HepG2 (cell line): Measurements from ENCODE around the gene USP15. TPM values are rescaled to one million over a fixed set of nuclear protein-coding genes. Genes with fewer than 3 reads are reported as not detected.

Experiments used
- ATAC-seq: fragments of 200-7000 bp; cut with Tn5 transposase; 3 replicates; pipeline ENCODE4 v1.9.1; 2020; ENCODE audit warnings: mild to moderate bottlenecking, moderate library complexity
- BruUV-seq: library from RNA; stranded (reverse); fragments of 400-500 nt; replicated peaks from 2 replicates; lab custom pipeline; 2021; lab: Mats Ljungman, UMichigan
- CTCF ChIA-PET: fragments of 300-600 bp; formaldehyde crosslinking; extraction: SDS; loops from one replicate; lab custom pipeline; 2021; ENCODE audit warnings: low total read pairs, inconsistent platforms, low intra/inter-chr PET ratio; lab: Yijun Ruan, JAX
- POLR2A ChIA-PET: fragments of 350-600 bp; sonication (Branson Sonifier 250); formaldehyde crosslinking; loops from one replicate; lab custom pipeline; 2020; ENCODE audit warnings: antibody characterized with exemption, inconsistent platforms; lab: Yijun Ruan, JAX
- DNase-seq: peaks from one replicate; pipeline ENCODE4 v3.0.0-alpha.2; 2015; ENCODE audit warnings: low spot score
- FAIRE-seq: peaks from 3 replicates; lab custom pipeline; 2011; peaks lifted over from hg19 to GRCh38; lab: Jason Lieb, UNC
- H2AFZ ChIP-seq: one replicate; pipeline ENCODE4 v1.6.1; 2011; ENCODE audit warnings: low read length, inconsistent platforms
- H3K27ac ChIP-seq: fragments of 300-600 bp; 3 replicates; pipeline ENCODE4 v1.8.0; 2011; ENCODE audit warnings: mixed run types, mild to moderate bottlenecking, mixed read lengths, low read length, inconsistent platforms; ENCODE audit not compliant: insufficient read depth; ENCODE audit errors: extremely low read length
- H3K27me3 ChIP-seq, 2 experiments: fragments of 200-600 bp in 1 of 2; 2 replicates in 1 of 2; 3 replicates in 1 of 2; pipeline versions ENCODE4 v1.6.0 to v1.8.0; 2011; ENCODE audit warnings: low read length in 2 of 2, mild to moderate bottlenecking in 2 of 2, moderate library complexity in 2 of 2, inconsistent platforms in 1 of 2; ENCODE audit not compliant: insufficient read depth in 2 of 2, control insufficient read depth in 1 of 2
- H3K36me3 ChIP-seq, 2 experiments: fragments of 200-600 bp in 1 of 2; replicated peaks in 1 of 2; 2 replicates in 1 of 2; 3 replicates in 1 of 2; pipeline versions ENCODE4 v1.5.1 to v1.8.0; 2011; ENCODE audit warnings: low read length in 2 of 2, inconsistent platforms in 1 of 2; ENCODE audit not compliant: insufficient read depth in 2 of 2, control insufficient read depth in 1 of 2
- H3K4me1 ChIP-seq: 2 replicates; pipeline ENCODE4 v1.5.1; 2012; ENCODE audit warnings: low read length, inconsistent platforms; ENCODE audit not compliant: insufficient read depth
- H3K4me2 ChIP-seq: 2 replicates; pipeline ENCODE4 v1.6.0; 2011; ENCODE audit warnings: low read depth, low read length, inconsistent platforms
- H3K4me3 ChIP-seq, 3 experiments: fragments of 200-600 bp in 1 of 3; sonication (generic), shearing (Covaris generic) in 1 of 3; replicated peaks in 1 of 3; 2 replicates each; pipeline ENCODE4 v1.5.1; 2011 to 2016; ENCODE audit warnings: low read length in 3 of 3, inconsistent platforms in 2 of 3, low read depth in 2 of 3, mild to moderate bottlenecking in 2 of 3, control low read depth in 1 of 3, mixed read lengths in 1 of 3; ENCODE audit not compliant: insufficient read depth in 1 of 3
- H3K79me2 ChIP-seq: one replicate; pipeline ENCODE4 v1.6.1; 2011; ENCODE audit warnings: low read length, inconsistent platforms; ENCODE audit not compliant: insufficient read depth
- H3K9ac ChIP-seq: 2 replicates; pipeline ENCODE4 v1.6.0; 2011; ENCODE audit warnings: mild to moderate bottlenecking, low read depth, low read length, inconsistent platforms; ENCODE audit not compliant: insufficient read depth
- H3K9me3 ChIP-seq: 2 replicates; pipeline ENCODE4 v1.5.1; 2012; ENCODE audit warnings: mild to moderate bottlenecking, low read length
- H4K20me1 ChIP-seq: 2 replicates; pipeline ENCODE4 v1.6.0; 2011; ENCODE audit warnings: inconsistent platforms, mild to moderate bottlenecking, low read length, moderate library complexity; ENCODE audit not compliant: insufficient read depth
- BRCA1 ChIP-seq: sonication (generic); formaldehyde crosslinking; IDR thresholded peaks from 2 replicates; pipeline ENCODE4 v1.4.0; 2020; ENCODE audit warnings: missing genetic modification reagents
- CENPT ChIP-seq: sonication (generic); formaldehyde crosslinking; IDR thresholded peaks from 2 replicates; pipeline ENCODE4 v1.8.0; 2022; ENCODE audit warnings: low read depth, mild to moderate bottlenecking, moderate library complexity, missing genetic modification reagents
- HHEX ChIP-seq: IDR thresholded peaks from 2 replicates; pipeline ENCODE4 v1.6.1; 2016; ENCODE audit warnings: control low read depth
- KDM5B ChIP-seq: sonication (generic); formaldehyde crosslinking; IDR thresholded peaks from 2 replicates; pipeline ENCODE4 v1.4.0; 2020; ENCODE audit warnings: missing genetic modification reagents, mild to moderate bottlenecking, borderline replicate concordance
- MEF2D ChIP-seq: sonication (generic); formaldehyde crosslinking; IDR thresholded peaks from 2 replicates; pipeline ENCODE4 v1.5.1; 2020; ENCODE audit warnings: mild to moderate bottlenecking, missing genetic modification reagents
- MTA1 ChIP-seq: sonication (generic); formaldehyde crosslinking; IDR thresholded peaks from 2 replicates; pipeline ENCODE4 v1.4.0; 2020; ENCODE audit warnings: missing genetic modification reagents, mild to moderate bottlenecking, borderline replicate concordance
- MXD1 ChIP-seq: sonication (generic); formaldehyde crosslinking; IDR thresholded peaks from 2 replicates; pipeline ENCODE4 v1.4.0; 2020; ENCODE audit warnings: mild to moderate bottlenecking, missing genetic modification reagents
- TCF12 ChIP-seq, 2 experiments: fragments of 450-650 bp in 1 of 2; sonication (generic) in 1 of 2; formaldehyde crosslinking in 1 of 2; IDR thresholded peaks; 2 replicates each; pipeline versions ENCODE4 v1.6.1 to v1.8.0; 2017 to 2022; ENCODE audit warnings: antibody characterized with exemption in 1 of 2, mild to moderate bottlenecking in 1 of 2, missing genetic modification reagents in 1 of 2, moderate library complexity in 1 of 2
- ZNF256 ChIP-seq: sonication (generic); formaldehyde crosslinking; conservative IDR thresholded peaks from 2 replicates; pipeline ENCODE4 v1.4.0; 2020; ENCODE audit warnings: missing genetic modification reagents
- ZNF354B ChIP-seq: sonication (generic); formaldehyde crosslinking; IDR thresholded peaks from 2 replicates; pipeline ENCODE4 v1.8.0; 2022; ENCODE audit warnings: mild to moderate bottlenecking, missing genetic modification reagents
- WGBS: methylation state at CpG from one replicate; pipeline ENCODE4 v1.1.6; 2017; ENCODE audit warnings: low lambda C conversion rate; 5-methylcytosine and 5-hydroxymethylcytosine counted together
- in situ Hi-C: cut with HindIII; loops from 2 replicates; pipeline ENCODE4 v1.10.0; 2017; ENCODE audit warnings: low pct_unique_long_range_greater_than_20kb; ENCODE audit not compliant: extremely low pct_ligation_motif_present
- intact Hi-C: fragments of 100-400 bp; cut with micrococcal nuclease; formaldehyde crosslinking; loops from one replicate; pipeline ENCODE4 v1.10.0; 2022; ENCODE audit not compliant: unreplicated experiment
- polyA plus RNA-seq, 8 experiments: library from polyadenylated mRNA; depleted of rRNA in 3 of 8; stranded (reverse) in 7 of 8; unstranded in 1 of 8; fragments of >200 nt; fragmentation: Illumina TruSeq in 4 of 8; extraction: Trizol in 4 of 8; gene quantifications; 2 replicates each; pipeline versions ENCODE4 v1.2.1 to v1.2.3, GENCODE V29; 2011 to 2016; ENCODE audit warnings: low read depth in 4 of 8, missing spikeins in 1 of 8, mixed read lengths in 1 of 8; ENCODE audit not compliant: insufficient read depth in 1 of 8
- total RNA-seq, 5 experiments: library from RNA; depleted of rRNA; stranded (reverse); fragments of >200 nt; fragmentation: Illumina TruSeq; extraction: Trizol; gene quantifications; 2 replicates each; pipeline ENCODE4 v1.2.3, GENCODE V29; 2016; ENCODE audit warnings: low read depth in 1 of 5
- TF ChIP-seq, protein P1 (sequence below): sonication (generic); formaldehyde crosslinking; conservative IDR thresholded peaks from 2 replicates; pipeline ENCODE4 v1.8.0; 2022; ENCODE audit warnings: low read depth, missing genetic modification reagents
- TF ChIP-seq, protein P2 (sequence below): sonication (generic); formaldehyde crosslinking; IDR thresholded peaks from 2 replicates; pipeline ENCODE4 v1.4.0; 2020; ENCODE audit warnings: missing genetic modification reagents; ENCODE audit errors: not compliant biosample characterization
- TF ChIP-seq, protein P3 (sequence below): sonication (generic); formaldehyde crosslinking; IDR thresholded peaks from 2 replicates; pipeline ENCODE4 v1.8.1; 2023; ENCODE audit warnings: mild to moderate bottlenecking, missing genetic modification reagents

Gene USP15
- total and polyA plus RNA-seq, 2 of the 13 experiments (the other 11 are each of a cell fraction or from before 2014, with no cell fraction given) = 17.3 to 51.7 TPM

DNA sequence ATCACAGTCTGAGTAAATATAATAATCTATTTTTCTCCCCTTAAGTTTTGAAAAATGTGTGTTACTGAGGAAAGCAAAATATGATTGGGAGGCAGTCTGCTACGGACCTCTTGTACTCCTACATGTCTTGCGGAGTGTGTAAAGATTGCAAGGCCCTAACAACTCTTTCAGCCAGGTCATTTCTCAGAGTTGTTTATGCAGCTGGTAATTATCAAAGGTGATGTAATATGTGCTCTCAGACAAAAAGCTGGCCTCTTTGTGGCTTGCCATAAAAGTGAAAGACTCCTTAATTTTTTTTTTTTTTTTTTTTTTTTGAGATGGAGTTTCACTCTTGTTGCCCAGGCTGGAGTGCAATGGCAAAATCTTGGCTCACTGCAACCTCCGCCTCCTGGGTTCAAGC is 165.9 kb downstream of the USP15 start:
- 46% methylated on average over 3 of the region's 3 CpGs for WGBS
- Histone ChIP-seq H3K36me3 (no peaks in the 10 kb centered on the region), H3K4me3 (no peak overlapping the region)
- TF ChIP-seq BRCA1 = no peak
- TF ChIP-seq, protein P1, sequence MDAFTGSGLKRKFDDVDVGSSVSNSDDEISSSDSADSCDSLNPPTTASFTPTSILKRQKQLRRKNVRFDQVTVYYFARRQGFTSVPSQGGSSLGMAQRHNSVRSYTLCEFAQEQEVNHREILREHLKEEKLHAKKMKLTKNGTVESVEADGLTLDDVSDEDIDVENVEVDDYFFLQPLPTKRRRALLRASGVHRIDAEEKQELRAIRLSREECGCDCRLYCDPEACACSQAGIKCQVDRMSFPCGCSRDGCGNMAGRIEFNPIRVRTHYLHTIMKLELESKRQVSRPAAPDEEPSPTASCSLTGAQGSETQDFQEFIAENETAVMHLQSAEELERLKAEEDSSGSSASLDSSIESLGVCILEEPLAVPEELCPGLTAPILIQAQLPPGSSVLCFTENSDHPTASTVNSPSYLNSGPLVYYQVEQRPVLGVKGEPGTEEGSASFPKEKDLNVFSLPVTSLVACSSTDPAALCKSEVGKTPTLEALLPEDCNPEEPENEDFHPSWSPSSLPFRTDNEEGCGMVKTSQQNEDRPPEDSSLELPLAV = no peak
- TF ChIP-seq, protein P2, sequence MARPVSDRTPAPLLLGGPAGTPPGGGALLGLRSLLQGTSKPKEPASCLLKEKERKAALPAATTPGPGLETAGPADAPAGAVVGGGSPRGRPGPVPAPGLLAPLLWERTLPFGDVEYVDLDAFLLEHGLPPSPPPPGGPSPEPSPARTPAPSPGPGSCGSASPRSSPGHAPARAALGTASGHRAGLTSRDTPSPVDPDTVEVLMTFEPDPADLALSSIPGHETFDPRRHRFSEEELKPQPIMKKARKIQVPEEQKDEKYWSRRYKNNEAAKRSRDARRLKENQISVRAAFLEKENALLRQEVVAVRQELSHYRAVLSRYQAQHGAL (CRISPR knock-in tag) = no peak
- TF ChIP-seq MEF2D (CRISPR knock-in tag) = no peak
- TF ChIP-seq TCF12 (IDR thresholded peaks at IDR 0.05) = no peak
- TF ChIP-seq TCF12 (CRISPR knock-in tag; IDR thresholded peaks at IDR 0.05) = no peak
- TF ChIP-seq KDM5B (CRISPR knock-in tag) = no peak
- no peak for TF ChIP-seq CENPT (CRISPR knock-in tag)
- TF ChIP-seq HHEX = no peak
- TF ChIP-seq MXD1 (CRISPR knock-in tag) = no peak
- TF ChIP-seq MTA1 (CRISPR knock-in tag) = no peak
- TF ChIP-seq, protein P3, sequence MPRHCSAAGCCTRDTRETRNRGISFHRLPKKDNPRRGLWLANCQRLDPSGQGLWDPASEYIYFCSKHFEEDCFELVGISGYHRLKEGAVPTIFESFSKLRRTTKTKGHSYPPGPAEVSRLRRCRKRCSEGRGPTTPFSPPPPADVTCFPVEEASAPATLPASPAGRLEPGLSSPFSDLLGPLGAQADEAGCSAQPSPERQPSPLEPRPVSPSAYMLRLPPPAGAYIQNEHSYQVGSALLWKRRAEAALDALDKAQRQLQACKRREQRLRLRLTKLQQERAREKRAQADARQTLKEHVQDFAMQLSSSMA (CRISPR knock-in tag) = no peak
- TF ChIP-seq ZNF354B (CRISPR knock-in tag) = no peak
- TF ChIP-seq ZNF256 = no peak
- TF ChIP-seq, all 625 proteins: peak for 0
- H3K27me3 ChIP-seq = no peaks in the 10 kb centered on the region
- no peak overlapping the region for H2AFZ ChIP-seq
- POLR2A ChIA-PET = no interaction called here
- H3K4me1 ChIP-seq = no peaks in the 10 kb centered on the region
- CTCF ChIA-PET = no interaction called here
- in situ Hi-C loops = no loop called here
- no peak for DNase-seq
- no peak overlapping the region for H3K27ac ChIP-seq
- no peaks in the 10 kb centered on the region for H4K20me1 ChIP-seq
- no peak overlapping the region for H3K9ac ChIP-seq
- no peak for FAIRE-seq
- no peak overlapping the region for H3K4me2 ChIP-seq
- BruUV-seq = no TSS peak
- intact Hi-C loops = no loop called here
- peaks cover 9% of the 10 kb centered on the region; the same call in 1 of the 2 replicates for H3K9me3 ChIP-seq
- no peak for ATAC-seq
- no peaks in the 10 kb centered on the region for H3K79me2 ChIP-seq
